ENCODE data around the gene LRRC4B. TPM values are rescaled to one million over a fixed set of nuclear protein-coding genes. Genes with fewer than 3 reads are reported as not detected.
"Not testable (repeated sequence)": the region's sequence is repeated elsewhere in the genome, so short reads cannot be mapped to it uniquely, and the experiment has no call there.

LRRC4B gene
- total RNA-seq, 1 donor from 2014 or later: 1.0 TPM

GRCh38 chr19:50475101-50475568, 93.1 kb downstream of the LRRC4B start:
- Mint-ChIP-seq H3K4me1 (ENCODE audit: low read depth) (peaks cover 9% of the 10 kb centered on the region), H3K27ac (peak overlapping the region; percentile 93), H3K9me3 (ENCODE audit: low read depth) (no peaks in the 10 kb centered on the region), H3K36me3 (ENCODE audit: insufficient read depth) (peaks cover 8% of the 10 kb centered on the region), H3K4me3 (ENCODE audit: low read depth) (peak overlapping the region; percentile 47), H3K27me3 (no peaks in the 10 kb centered on the region)
- no peak for TF ChIP-seq CTCF (IDR thresholded peaks at IDR 0.05; ENCODE audit: unreplicated experiment)
- no peak for DNase-seq (ENCODE audit: low spot score, unreplicated experiment)

DNA sequence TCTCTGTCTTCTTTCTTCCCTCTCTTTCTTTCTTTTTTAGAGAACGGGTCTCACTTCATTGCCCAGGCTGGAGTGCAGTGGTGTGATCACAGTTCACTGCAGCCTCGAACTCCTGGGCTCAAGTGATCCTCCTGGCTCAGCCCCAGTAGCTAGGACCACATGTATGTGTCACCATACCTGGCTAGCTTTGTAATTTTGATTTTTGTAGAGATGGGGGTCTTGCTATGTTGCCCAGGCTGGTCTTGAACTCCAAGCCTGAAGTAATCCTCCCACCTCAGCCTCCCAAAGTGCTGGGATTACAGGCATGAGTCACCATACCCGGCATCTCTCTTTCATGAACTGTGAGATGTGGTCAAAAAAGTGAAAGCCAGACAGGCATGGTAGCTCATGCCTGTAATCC, 94.9 kb downstream of the LRRC4B start:
- not testable (repeated sequence) for H3K27ac Mint-ChIP-seq; H3K9me3 Mint-ChIP-seq (ENCODE audit: low read depth); DNase-seq (ENCODE audit: low spot score, unreplicated experiment); H3K4me1 Mint-ChIP-seq (ENCODE audit: low read depth); H3K4me3 Mint-ChIP-seq (ENCODE audit: low read depth); H3K27me3 Mint-ChIP-seq; H3K36me3 Mint-ChIP-seq (ENCODE audit: insufficient read depth)

GRCh38 chr19:50468818-50469217, 99.4 kb downstream of the LRRC4B start:
- H3K36me3 Mint-ChIP-seq (ENCODE audit: insufficient read depth): no peaks in the 10 kb centered on the region
- H3K4me1 Mint-ChIP-seq (ENCODE audit: low read depth): peaks cover 4% of the 10 kb centered on the region
- no peak for DNase-seq (ENCODE audit: low spot score, unreplicated experiment)
- no peaks in the 10 kb centered on the region for H3K9me3 Mint-ChIP-seq (ENCODE audit: low read depth)
- H3K4me3 Mint-ChIP-seq (ENCODE audit: low read depth): no peak overlapping the region
- no peak for TF ChIP-seq CTCF (IDR thresholded peaks at IDR 0.05; ENCODE audit: unreplicated experiment)
- no peak overlapping the region for H3K27ac Mint-ChIP-seq
- H3K27me3 Mint-ChIP-seq: no peaks in the 10 kb centered on the region

DNA sequence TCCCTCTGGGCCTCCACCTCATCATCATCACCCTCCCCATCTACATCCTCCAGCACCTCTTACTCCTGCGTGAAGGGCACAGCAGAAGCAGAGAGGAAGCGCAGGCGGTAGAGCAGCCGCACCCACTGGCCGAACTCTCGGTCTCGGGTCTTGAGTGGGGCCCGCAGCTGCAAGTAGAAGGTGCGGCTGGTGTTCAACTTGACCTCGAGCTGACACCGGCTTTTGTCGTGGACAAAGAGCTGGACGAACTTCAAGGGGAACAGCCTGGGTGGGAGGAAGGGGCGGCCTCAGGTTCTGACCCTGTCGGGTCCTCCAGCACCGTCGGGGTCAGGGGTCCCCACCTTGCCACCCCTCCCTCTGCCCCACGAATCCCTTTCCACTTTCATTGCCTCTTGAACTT, 100.7 kb downstream of the LRRC4B start:
- no peak for TF ChIP-seq CTCF (IDR thresholded peaks at IDR 0.05; ENCODE audit: unreplicated experiment)
- Mint-ChIP-seq H3K27me3 (no peaks in the 10 kb centered on the region), H3K4me3 (ENCODE audit: low read depth) (no peak overlapping the region), H3K4me1 (ENCODE audit: low read depth) (peaks cover 4% of the 10 kb centered on the region), H3K9me3 (ENCODE audit: low read depth) (no peaks in the 10 kb centered on the region), H3K27ac (no peak overlapping the region), H3K36me3 (ENCODE audit: insufficient read depth) (no peaks in the 10 kb centered on the region)
- DNase-seq (ENCODE audit: low spot score, unreplicated experiment): no peak

Other genes with a start within 250 kb of the LRRC4B start
- gene KCNC3, start 239.1 kb downstream of the LRRC4B start, total RNA-seq: 19.8 and 23.6 TPM in 2 replicates
- gene NAPSA, start 202.8 kb downstream of the LRRC4B start, total RNA-seq: 2.3 and 2.7 TPM in 2 replicates
- gene NR1H2, start 192.0 kb downstream of the LRRC4B start, total RNA-seq: 28.3 and 29.1 TPM in 2 replicates
- 91.4 and 99.5 TPM in 2 replicates for gene POLD1, start 184.1 kb downstream of the LRRC4B start, total RNA-seq
- gene SPIB, start 149.5 kb downstream of the LRRC4B start, total RNA-seq: 1.7 and 2.5 TPM in 2 replicates
- gene MYBPC2, start 135.5 kb downstream of the LRRC4B start, total RNA-seq: 1.6 and 2.1 TPM in 2 replicates
- gene EMC10, start 91.9 kb downstream of the LRRC4B start, total RNA-seq: 177 and 181 TPM in 2 replicates
- 11.6 and 12.0 TPM in 2 replicates for gene GARIN5A, start 91.6 kb downstream of the LRRC4B start, total RNA-seq
- gene JOSD2, start 57.2 kb downstream of the LRRC4B start, total RNA-seq: 12.1 and 13.1 TPM in 2 replicates
- gene ASPDH, start 54.5 kb downstream of the LRRC4B start, total RNA-seq: not detected in 2 replicates
- 0.91 and 1.8 TPM in 2 replicates for gene SYT3, start 71.4 kb upstream of the LRRC4B start, total RNA-seq
- gene C19orf81, start 81.0 kb upstream of the LRRC4B start, total RNA-seq: 5.6 and 8.6 TPM in 2 replicates
- gene SHANK1, start 151.4 kb upstream of the LRRC4B start, total RNA-seq: 0.20 and 0.36 TPM in 2 replicates
- gene CLEC11A, start 154.9 kb upstream of the LRRC4B start, total RNA-seq: 4.7 and 5.4 TPM in 2 replicates
- not detected in 2 replicates for gene GPR32, start 202.0 kb upstream of the LRRC4B start, total RNA-seq
- gene ACP4, start 222.0 kb upstream of the LRRC4B start, total RNA-seq: not detected in 2 replicates

Data from progenitor cell of endocrine pancreas (in vitro differentiated cells).